Measurements from ENCODE around the gene MYO9B.
A peak's percentile ranks its signal among the peaks of the same experiment; 100 is the strongest.

DNA sequence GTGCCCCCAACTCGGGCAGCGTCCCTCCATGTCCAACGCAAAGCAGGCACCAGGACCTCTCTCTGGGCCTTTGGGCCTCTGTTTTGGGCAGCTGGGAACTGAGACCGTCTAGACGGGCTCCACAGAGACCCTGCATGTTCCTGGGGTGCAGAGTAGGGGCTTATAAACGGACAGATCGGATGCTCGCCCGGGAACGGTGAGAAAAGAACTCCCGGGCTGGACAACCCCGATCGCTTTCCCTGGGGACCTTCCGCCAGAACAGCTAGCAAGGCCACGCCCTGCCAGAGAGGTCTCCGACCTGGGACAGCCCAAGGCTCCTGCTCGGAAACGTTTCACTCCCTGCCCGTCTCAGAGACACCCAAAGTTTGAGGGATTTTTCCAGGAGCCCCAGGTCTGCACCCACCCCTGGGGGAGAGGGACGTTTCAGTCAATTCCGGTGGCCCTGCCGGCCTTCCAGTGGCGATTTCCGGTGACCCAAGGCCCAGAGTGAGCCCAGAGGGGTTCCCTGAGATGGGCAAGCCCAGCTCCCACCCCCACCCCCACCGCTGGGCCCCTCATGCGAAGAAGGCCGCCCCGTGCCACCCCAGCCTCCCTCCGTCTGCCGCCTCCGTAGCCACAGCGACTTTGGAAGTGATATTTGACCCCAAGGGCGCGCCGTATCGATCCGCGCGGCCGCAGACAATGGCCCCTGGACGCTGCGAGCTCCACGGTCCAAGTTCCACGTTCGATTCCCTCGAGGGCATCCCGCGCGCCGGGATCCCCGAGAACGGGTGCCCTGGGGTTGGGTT lies 168.4 kb downstream of the MYO9B start:
- no peak for TF ChIP-seq ZNF468 (CRISPR knock-in tag; IDR thresholded peaks at IDR 0.05)
- TF ChIP-seq KDM1A (CRISPR knock-in tag; IDR thresholded peaks at IDR 0.05): peak; percentile 74; the same call in 1 of the 2 replicates
